Measurements from ENCODE around the gene KRTAP5-3.

The KRTAP5-3 gene

GRCh38 chr11:1564535-1565172, 43.6 kb downstream of the KRTAP5-3 start:
- no peak for DNase-seq (ENCODE audit: low spot score)

- DNase-seq (ENCODE audit: low spot score) = no peak
Measured at GRCh38 chr11:1563697-1564534, 44.3 kb downstream of the KRTAP5-3 start.

GRCh38 chr11:1563149-1563638, 45.1 kb downstream of the KRTAP5-3 start:
- DNase-seq (ENCODE audit: low spot score) = no peak

DNA sequence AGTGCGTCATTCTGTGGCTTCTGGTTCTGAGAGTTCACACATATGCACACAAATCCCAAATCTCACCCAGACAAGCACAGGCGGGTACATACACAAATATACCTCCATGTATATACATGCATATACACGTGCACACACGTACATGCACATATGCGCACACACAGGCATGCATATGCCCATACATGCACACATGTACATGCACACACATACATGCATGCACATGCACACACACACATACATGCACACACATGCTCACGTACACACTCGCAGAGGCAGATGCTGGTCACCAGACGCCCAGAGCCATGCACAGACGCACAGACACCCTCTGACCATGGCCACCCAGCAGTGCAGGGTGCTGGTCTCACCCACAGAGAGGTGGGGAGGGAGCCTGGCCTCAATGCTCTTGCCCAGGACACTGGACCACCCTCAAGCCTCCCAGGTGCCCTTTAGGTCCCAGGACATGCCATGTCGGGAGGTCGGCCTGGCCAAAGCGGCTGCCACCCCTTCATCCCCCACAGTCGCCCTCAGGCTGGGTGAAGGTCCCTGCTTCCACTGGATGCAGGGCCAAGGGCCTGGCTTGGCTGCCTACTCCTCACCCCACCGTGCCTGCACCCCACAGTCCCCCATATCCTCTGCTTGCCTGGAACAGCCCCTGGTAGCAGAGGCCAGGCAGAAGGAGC, 45.7 kb downstream of the KRTAP5-3 start:
- no peak for DNase-seq (ENCODE audit: low spot score)

GRCh38 chr11:1561955-1562354, 46.3 kb downstream of the KRTAP5-3 start:
- DNase-seq (ENCODE audit: low spot score) = no peak

DNA sequence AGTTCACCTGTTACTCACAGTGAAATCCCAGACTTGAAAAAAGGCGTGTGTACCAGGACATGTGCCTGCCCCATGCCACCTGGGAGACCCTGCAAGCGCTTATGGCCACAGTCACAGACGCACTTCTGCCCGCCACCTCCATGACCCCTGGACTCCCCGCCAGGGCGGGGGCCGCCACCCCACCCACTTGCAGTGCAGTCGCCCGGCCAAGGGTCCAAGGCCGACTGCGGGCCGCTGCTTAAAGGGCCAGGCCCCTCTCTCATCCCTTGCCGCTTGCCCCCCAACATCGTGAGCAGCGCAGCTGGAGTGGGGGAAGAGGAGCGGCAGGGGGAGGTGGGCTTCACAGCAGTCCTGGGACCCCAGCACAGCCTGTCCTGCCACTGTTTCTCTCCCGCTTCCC, 47.0 kb downstream of the KRTAP5-3 start:
- no peak for DNase-seq (ENCODE audit: low spot score)

DNA sequence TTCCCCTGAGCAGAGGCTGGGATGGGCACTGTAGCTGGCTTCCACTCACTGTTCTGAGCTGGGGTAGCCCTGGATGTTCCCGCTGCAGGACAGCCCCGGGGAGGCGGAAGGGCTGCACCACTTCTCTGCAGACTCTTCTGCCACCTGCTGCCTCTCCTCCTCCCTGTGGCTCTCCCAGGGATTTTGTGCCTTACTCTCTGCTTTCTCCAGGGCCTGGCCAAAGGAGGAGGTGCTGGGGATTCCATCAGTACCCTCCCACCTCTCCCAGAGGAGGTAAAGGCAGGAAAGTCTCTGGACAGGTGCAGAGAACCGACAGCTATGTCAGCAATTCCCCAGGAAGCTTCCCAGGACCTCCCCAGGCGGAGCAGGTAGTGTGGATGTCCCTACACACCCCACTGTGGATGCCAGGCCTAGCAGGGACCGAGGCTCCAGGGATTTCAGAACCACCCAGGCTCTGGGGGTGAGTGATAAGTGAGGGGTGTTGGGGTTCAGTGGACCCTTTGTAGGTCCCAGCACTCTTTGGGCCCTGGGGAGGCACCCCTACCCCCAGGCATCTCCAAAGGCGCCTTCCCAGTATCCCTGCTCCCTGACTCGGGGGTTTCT, 47.5 kb downstream of the KRTAP5-3 start:
- no peak for DNase-seq (ENCODE audit: low spot score)

- DNase-seq (ENCODE audit: low spot score) = no peak
Measured at GRCh38 chr11:1560002-1560648, 48.1 kb downstream of the KRTAP5-3 start.

DNA sequence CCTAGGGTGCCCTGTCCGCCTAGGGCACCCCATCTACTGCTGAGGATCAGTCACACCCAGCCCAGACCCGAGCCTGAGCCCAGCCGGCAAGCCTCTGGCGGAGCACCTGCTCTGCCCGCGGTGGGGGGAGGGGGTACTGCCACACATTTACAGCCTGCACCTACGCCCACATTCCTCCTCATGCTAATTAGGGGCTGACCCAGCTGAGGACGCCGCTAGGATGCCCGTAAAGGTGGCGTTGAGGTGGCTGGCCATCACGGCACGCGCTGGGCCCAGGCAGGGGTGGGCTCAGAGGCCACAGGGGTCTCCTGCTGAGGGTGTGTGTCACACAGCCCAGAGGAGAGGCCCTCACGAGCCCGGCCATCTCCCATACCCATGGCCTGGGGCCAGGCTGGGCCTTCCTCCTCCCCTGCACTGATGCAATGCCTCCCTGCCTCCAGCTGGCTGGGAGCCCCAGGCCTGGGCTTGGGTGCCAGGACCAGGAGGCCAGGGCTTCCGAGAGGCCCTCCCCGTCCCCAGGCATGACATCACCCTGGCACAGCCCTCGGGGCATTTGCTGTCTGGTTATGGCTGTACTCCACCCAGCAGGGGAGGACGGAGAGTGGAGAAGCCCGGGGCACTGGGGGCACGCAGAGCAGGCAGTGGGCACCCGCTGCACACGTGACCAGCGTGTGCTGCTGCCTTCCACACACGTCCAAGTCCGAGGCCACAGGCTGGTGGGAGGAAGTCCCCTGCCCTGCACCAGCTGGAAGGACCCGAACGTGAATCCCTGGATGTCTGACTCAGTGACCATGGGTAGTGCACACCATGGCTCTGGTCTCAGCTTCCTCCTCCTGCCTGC, 48.9 kb downstream of the KRTAP5-3 start:
- DNase-seq (ENCODE audit: low spot score) = no peak

- no peak for DNase-seq (ENCODE audit: low spot score)
Measured at GRCh38 chr11:1558775-1559110, 49.5 kb downstream of the KRTAP5-3 start.

GRCh38 chr11:1557904-1558774, 50.1 kb downstream of the KRTAP5-3 start:
- DNase-seq (ENCODE audit: low spot score) = no peak
